Kasumi-1 (cell line): ENCODE measurements around the gene MAGEB4.
"Not testable (repeated sequence)": the region's sequence is repeated elsewhere in the genome, so short reads cannot be mapped to it uniquely, and the experiment has no call there.

Experiments used
- DNase-seq, 2 experiments: peaks; one replicate each; lab custom pipeline; 2025; lab: John Stamatoyannopoulos, UW

The MAGEB4 gene, protein sequence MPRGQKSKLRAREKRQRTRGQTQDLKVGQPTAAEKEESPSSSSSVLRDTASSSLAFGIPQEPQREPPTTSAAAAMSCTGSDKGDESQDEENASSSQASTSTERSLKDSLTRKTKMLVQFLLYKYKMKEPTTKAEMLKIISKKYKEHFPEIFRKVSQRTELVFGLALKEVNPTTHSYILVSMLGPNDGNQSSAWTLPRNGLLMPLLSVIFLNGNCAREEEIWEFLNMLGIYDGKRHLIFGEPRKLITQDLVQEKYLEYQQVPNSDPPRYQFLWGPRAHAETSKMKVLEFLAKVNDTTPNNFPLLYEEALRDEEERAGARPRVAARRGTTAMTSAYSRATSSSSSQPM

DNA sequence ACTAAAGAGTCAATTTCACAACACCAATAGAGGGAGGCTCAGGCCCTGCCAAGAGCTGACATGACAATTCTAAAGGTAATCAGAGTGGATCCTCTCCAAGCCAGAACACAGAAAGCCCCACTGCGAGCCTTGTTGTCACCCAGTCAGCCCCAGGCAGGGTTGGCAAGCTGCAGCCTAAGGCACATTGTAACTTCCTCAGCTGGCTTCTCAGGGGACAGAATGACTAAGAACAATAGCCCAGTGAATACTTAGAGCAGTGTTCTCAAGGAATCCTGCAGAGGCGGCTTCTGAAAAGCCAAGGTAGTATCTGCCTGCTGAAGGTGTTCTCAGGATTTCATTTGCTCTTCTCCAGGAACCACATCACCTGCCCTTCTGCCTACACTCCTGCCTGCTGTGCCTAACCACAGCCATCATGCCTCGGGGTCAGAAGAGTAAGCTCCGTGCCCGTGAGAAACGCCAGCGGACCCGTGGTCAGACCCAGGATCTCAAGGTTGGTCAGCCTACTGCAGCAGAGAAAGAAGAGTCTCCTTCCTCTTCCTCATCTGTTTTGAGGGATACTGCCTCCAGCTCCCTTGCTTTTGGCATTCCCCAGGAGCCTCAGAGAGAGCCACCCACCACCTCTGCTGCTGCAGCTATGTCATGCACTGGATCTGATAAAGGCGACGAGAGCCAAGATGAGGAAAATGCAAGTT lies at the start of gene MAGEB4:
Gene MAGEB4, plus strand, starts transcription at position 277 of the 692 bp plus-strand sequence. Its CDS starts 136 bp downstream, at position 413.
- DNase-seq = no peak

DNA sequence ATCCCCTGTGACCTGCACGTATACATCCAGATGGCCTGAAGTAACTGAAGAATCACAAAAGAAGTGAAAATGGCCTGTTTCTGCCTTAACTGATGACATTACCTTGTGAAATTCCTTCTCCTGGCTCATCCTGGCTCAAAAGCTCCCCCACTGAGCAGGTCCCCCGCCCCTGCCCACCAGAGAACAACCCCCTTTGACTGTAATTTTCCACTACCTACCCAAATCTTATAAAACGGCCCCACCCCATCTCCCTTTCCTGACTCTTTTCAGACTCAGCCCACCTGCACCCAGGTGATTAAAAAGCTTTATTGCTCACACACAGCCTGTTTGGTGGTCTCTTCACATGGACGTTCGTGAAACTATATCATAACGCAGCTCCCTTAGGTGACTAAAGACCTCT lies 47.9 kb upstream of the MAGEB4 start:
- not testable (repeated sequence) for DNase-seq

DNA sequence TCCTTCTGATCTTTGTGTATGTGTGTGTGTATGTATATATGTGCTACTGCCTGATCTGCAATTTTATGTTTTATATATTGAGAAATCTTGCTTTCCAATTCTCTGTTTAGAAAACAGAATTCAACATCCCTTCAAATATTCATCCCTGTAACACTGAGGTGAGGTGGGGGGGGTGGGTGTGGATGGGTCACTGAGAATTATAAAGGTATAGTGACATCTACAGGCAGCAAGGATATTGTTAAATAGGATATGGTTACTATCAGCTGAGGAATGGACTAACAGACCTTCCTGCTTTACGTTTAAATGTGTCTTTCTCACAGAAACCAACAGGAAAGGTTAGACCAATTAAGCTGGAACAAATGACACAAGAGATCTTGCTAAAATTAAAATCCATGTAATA lies 45.5 kb upstream of the MAGEB4 start:
- peak; percentile 17 to 19 for DNase-seq

DNA sequence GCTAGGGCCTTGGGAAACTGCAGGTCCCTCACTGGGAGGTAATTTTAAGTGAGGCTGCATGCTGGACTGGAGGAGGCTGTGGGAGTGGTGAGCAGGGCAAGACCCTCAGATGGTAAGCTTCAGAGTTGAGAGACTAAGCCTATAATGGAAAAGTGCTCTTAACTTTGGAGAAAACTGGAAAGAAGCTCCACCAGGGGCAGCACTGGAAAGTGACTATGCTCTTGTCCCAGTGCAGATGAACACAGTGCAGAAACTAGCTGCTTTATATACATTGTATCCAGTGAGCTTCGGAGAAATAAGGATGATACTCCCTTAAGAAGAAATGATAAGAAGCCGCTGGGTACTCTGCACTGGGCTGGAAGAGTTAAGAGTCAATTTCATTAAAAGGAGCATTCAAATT lies 29.6 kb upstream of the MAGEB4 start:
- no peak for DNase-seq

DNA sequence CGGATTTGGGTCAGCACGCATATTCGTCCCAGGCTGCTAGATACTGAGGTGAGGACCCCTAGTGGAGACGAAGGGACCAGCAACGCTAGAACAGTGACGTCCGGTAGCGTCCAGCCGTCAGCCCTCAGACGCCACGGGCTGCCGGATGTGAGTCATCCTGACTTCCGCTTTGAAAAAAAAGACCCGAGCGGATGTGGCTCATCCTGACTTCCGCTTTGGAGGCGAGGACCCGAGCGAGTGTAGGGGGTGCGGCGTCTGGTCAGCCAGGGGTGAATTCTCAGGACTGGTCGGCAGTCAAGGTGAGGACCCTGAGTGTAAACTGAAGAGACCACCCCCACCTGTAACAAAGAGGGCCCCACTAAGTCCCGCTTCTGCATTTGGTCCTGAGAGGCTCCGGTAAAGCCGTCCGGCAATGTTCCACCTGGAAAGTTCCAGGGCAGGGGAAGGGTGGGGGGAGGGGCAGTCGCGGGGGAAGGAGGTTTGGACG lies 26.4 kb upstream of the MAGEB4 start, which contains the start of gene MAGEB2:
Gene MAGEB2, plus strand, starts transcription at position 207 of the 487 bp plus-strand sequence. CDS start 3,018 bp downstream, outside the sequence.
- DNase-seq = no peak

DNA sequence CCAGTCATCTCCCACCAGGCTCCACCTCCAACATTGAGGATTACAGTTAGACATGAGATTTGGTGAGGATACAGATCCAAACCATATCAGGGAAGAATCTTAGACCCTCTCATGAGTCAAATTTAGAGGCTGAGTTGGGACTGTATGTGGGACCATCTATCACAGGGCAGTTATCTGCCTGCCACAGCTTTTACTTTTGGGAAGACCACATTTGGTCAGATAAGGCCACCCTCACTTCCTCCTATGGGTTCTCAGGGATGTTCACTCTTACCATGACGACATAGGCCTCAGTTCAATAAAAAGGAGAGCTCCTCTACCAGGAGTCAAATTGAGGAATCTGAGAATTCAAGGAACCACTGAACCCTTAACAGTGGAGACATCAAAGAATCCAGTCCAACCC lies 24.3 kb upstream of the MAGEB4 start:
- no peak for DNase-seq

DNA sequence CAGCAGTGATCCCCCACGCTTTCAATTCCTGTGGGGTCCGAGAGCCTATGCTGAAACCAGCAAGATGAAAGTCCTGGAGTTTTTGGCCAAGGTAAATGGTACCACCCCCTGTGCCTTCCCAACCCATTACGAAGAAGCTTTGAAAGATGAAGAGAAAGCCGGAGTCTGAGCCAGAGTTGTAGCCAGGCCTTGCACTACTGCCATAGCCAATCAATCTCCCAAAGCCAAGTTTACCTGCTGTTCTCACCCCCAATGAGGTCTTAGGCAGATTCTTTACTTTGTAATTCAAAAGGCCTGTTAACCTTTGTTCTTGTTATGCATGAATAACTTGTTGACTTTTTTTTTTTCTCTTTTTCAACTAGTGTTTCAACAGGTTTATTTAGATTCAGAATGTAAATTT lies 22.4 kb upstream of the MAGEB4 start:
- DNase-seq = no peak

DNA sequence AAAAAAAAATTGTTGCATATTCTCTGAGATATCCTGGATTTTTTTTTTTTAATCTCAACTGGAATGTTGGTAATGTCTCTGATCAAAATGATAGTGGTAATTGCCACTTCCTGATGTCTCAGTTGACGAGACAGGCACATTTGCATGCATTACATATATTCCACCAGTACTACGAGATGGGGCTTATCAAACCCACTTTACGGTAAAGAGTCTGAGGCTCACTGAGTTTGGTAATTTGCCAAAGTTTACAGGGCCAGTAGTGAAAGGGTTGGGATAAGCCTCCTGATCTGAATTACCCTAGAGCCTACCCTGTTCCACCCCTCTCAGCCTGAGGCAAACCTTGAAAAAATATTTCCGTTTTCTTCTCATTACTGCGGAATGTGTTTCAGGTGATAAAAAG lies 21.1 kb upstream of the MAGEB4 start:
- DNase-seq = no peak

DNA sequence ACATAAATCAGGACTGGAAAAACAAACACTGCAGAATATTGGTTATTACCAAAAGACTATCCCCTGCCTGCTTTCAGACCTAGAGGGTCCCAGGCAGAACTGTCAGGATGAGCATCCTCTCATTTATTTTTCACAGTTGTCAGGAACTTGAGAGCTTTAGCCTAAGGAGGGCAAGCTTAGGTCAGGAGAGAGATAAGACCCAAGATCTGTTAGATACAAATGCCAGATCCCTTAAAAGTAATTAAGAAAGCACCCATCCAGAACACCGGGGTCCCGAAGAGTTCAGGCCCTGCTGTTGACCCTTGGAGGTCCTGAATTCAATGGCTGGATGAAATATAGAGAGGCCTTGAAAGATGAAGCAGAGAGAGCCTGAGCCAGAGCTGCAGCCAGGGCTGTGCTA lies 17.3 kb upstream of the MAGEB4 start:
- DNase-seq = no peak

DNA sequence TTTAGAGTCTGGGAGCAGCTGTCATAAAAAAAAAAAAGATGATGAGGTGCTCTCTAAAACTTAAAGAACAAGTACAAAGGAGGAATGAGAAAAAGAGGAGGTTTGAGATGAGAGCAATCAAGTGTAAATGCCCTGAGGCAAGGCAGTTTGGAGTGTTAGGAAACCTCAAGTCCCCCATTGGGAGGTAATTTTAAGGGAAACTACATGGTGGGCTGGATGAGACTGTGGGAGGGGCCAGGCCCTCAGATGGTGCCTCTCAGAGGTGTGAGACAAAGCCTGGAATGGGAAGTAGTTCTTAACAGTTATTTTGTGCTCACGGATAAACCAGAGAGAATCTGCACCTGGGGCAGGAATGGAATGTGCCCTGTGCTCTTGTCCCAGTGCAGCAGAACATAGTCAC lies 13.3 kb upstream of the MAGEB4 start:
- no peak for DNase-seq

DNA sequence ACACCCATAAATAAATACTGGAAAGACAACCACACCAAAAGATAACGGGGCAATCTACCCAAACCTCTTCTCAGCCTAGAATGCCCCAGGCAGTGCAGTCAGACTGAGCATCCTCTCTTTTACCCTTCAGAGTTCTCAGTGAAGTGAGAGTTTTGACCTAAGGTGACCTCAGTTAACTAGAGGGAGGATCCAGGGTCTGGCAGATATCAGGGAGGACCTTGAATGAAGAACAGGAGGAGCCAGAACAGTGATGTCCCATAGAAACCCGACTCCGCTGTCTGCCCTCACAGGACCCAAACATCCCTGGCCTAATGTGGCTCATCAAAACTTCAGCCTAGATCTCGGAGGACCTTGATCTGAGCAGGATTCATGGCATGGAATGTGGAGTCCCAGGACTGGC lies 11.4 kb upstream of the MAGEB4 start, which contains the start of gene MAGEB3:
Gene MAGEB3, plus strand, starts transcription at position 263 of the 400 bp plus-strand sequence. CDS start 5,268 bp downstream, outside the sequence.
- DNase-seq = no peak

DNA sequence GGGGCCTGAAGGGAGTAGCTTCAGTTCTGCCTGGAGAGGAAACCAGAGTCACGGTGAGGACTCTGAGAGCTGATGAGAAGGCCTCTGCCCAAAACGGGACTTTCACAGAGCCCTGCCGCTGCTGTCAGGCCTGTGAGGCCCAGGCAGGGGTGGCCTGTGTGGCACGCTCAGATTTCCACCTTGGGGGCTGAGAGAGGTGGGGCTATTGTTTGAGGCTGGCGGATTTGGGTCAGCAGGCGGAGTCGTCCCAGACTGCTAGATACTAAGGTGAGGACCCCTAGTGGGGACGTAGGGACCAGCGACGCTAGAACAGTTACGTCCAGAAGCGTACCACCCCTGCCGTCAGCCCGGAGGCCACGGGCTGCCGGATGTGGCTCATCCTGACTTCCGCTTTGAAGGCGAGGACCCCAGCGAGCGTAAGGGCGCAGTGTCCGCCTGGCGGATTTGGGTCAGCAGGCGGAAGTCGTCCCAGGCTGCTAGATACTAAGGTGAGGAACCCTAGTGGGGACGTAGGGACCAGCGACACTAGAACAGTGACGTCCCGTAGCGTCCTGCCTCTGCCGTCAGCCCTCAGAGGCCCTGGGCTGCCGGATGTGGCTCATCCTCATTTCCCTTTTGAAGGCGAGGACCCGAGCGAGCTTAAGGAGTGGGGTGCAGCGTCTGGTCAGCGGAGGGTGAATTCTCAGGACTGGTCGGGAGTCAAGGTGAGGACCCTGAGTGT lies 5.1 kb downstream of the MAGEB4 start, which contains the start of gene MAGEB1:
Gene MAGEB1, plus strand, starts transcription at position 378 of the 721 bp plus-strand sequence. CDS start 3,348 bp downstream, outside the sequence.
- DNase-seq = no peak

DNA sequence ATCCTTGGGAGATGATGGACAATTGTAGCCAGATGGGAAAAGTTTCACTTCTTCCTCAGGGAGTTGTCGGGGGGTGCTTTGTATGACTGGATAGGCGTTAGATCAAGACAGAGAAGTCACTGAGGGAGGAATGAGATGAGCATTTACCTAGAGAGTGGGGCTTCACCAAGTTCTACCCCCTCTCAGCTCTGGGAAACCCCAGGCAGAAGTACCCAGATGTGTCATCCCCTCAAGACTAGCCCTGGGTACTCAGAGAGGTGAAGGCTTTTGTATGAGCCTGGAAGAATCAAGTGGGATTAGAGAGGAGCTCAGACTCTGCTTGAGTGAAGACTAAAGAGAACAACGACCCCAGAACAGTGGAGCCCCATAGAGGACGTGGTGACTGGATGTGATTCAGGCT lies 7.1 kb downstream of the MAGEB4 start:
- no peak for DNase-seq

DNA sequence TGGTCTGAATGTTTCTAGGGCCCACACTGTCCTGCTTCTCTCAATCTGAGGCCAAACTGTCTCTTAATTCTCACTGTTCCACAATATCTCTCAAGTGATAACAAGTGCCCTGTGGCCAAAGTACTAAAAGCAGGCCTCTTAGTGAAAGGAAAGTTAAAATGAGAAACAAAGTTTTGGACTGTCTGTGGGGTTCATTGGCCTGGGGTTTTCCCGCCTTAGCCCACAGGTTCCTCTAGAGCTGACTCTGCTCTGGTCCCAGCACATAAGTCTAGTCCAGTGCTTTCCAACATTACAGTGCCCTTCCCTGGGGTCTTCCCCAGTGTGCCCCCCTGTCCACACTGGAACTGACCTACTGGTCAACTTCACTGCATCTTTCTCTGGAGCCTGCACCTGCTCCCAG lies 11.5 kb downstream of the MAGEB4 start:
- no peak for DNase-seq

DNA sequence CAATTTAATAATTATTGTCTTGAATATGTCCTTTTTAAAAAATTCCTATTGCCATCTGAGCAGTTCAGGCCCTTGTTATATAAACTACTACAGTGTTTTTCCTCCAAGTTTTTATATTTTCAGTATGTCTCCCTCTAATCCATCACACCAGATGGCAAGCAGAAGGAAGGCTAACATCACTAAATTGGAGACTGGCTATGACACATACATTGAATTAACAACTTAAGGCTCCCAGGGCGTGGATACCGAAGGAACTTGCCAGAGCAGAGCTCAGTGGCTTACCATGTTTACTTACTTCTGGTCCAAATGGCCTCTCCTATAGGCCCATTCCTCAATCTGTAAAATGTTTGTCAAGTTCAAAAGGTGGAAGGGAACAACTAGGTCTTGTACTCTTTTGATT lies 18.1 kb downstream of the MAGEB4 start:
- no peak for DNase-seq

DNA sequence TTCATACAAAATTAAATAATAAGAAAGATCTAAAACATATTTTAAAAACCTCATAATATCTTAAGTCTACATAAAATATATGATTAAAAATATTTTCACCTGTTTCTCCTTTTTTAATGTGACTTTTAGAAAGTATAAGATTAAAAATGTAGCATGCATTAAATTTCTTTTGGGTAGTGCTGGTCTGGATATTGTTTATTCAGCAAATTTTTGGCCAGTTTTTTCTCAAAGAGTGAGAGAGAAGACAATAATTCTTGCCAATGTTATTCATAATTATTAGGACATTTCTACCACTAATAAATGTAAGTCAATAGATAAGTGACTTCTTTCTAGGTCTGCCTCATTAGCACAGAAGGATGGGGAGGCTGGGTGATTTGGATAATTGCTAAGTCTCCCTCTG lies 19.2 kb downstream of the MAGEB4 start:
- no peak for DNase-seq

DNA sequence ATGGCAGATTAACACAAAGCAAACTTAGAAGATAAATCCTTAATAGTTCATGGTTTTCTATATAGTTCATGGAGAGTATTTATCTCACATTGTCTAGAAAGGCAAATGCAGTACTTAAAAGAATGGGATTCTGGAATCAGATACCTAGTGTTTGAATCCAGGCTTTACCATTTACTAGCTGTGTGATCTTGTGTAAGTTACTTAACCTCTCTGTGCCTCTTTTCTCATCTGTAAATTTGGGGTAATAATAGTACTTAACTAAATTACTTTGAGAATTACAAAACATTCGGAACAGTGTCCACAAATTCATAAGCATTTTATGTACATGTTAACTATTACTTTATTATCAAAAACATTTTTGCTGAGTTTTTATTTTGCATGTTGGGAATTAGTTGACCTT lies 21.0 kb downstream of the MAGEB4 start:
- DNase-seq = no peak

DNA sequence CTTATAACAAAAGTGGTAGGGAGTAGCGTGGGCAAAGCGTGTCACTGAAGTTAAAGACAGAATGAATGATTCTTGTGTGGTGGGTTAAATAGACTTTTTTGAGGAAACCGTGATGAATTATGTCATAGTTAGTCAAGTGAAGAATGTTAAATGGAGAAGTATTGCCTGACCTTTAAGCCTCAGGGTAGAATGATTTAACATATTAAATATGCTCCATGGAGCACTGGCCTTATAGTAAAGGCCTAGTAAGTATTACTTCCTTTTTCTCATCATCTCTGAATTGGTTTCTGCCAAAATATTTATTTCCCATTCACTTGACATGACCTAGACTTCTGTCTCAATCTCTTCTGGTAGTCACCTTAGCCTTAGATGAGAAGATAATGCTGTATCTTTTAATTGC lies 28.8 kb downstream of the MAGEB4 start:
- DNase-seq = no peak

DNA sequence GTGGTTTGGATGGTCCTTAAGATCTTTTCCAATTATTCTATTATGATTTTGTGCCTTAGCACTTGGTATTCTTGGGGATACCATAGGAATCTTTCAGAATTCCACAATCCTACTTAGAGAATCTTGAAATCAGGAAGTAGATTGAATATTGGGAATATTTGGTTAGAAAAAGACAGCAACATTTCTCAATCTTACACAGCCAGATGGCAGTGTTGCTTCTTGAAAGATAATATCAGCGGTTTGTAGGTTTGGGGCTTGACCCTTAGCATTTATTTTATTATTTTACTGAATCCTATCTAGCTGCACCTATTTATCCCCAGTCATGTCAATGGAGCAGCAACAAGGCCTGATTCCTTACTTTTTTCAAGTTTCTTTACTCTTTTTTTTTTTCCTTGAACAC lies 33.7 kb downstream of the MAGEB4 start:
- peak in 1 of 2 experiments; percentile 0 for DNase-seq

DNA sequence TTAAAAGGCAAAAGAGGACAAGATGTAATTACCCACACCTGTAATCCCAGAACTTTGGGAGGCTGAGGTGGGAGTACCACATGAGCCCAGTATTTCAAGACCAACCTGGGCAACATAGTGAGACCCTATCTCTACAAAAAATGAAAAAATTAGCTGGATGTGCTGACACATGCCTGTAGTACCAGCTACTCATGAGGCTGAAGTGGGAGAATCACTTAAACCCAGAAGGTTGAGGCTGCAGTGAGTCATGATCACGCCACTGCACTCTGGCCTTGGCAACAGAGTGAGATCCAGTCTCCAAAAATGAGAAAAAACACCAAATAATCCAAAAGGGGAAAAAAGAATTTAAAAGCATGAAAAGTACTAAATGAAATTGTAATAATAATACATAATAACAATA lies 36.6 kb downstream of the MAGEB4 start:
- no peak for DNase-seq

DNA sequence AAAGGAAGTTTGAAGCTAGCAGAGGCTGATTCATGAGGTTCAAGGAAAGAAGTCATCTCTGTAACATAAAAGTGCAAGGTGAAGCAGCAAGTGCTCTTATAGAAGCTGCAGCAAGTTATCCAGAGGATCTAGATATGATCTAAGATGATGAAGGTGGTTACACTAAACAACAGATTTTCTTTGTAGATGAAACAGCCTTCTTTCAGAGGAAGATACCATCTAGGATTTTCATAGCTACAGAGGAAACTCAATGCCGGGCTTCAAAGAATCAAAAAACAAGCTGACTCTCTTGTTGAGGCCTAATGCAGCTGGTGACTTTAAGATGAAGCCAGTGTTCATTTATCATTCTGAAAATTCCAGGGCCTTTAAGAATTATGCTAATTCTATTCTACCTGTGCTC lies 38.6 kb downstream of the MAGEB4 start:
- no peak for DNase-seq

DNA sequence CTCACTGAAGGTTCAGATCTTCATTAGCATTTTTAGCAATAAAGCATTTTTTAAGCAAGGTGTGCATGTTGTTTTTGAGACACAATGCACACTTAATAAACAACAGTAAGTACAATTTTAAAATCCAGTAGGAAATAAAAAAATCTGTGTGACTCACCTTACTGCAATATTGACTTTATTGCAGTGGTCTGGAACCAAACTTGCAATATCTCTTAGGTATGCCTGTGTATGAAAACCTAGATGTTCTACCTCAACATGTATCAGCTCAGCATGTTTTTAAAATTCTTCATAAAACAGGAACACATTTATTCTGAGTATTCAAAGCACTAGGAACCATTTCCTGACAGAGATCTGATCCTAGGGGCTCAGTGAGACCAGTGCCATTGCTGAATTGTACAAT lies 40.7 kb downstream of the MAGEB4 start:
- no peak for DNase-seq
